DMS114 treated with DMSO at 0.1 percent for 48 hours (cell line): Measurements from ENCODE around the gene GPRIN3.

Experiments
- DNase-seq: peaks from one replicate; lab custom pipeline; 2025; ENCODE audit not compliant: unreplicated experiment; lab: John Stamatoyannopoulos, UW

The GPRIN3 gene

GRCh38 chr4:89293299-89293698 lies 14.3 kb downstream of the GPRIN3 start:
- no peak for DNase-seq

GRCh38 chr4:89290727-89291516 lies 16.7 kb downstream of the GPRIN3 start:
- DNase-seq, result no peak

DNA sequence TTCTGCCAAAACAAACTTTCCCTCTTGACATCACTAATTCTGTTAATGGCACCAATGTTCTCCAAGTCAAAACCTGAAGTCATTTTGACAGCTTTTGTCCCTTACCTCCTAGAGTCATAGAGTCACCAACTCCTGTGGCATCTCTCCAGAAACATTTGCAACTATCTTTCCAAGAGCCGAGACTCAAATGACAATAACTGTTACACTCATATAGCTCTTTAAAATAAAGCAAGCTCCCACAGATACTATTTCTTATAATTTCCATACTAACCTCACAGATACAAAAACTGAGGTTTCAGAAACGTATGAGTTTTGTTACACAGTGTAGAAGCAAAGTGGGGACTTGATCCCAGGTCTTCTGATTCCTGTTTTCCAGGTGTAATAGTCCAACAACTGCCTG lies 18.3 kb downstream of the GPRIN3 start:
- DNase-seq, result no peak

GRCh38 chr4:89288430-89288829 lies 19.2 kb downstream of the GPRIN3 start:
- DNase-seq, result no peak

- no peak for DNase-seq
Measured at GRCh38 chr4:89287945-89288344, 19.7 kb downstream of the GPRIN3 start.

DNA sequence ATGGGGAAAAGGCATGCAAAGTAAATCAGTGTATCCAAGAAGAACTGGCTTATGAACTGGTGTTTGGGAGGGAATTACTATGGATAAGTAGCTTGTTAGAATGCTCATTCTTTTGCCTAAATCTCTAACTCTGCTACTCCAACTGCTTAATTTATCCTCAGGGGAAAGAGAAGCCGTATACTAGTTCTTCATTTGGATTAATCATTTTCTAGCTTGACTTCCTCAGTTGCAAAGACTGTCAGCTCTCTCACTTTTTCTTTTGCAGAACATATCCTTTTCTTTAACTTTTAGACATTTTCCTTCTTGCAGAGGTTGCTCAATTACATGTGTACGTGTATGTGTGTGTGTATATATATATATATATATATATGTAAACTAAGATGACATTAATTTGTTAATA lies 21.9 kb downstream of the GPRIN3 start:
- DNase-seq, result no peak

DNA sequence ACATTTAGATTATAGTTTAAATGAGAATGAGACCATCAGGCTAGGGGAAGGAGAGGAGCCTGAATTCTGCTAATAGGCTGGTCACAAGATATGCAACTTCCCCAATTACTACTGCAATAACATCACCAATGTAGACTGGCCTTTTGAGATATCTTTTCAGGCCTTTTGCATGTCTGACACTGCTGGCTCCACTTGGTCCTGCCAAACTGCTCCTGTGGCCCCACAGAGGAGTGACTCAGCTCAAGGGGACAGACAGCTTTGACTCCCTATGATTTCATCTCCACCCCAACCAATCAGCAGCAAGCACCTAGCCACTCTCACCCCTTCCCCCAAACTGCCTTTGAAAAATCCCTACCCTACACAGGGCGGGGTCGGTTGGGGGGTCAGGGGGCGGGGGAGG lies 22.8 kb downstream of the GPRIN3 start:
- DNase-seq, result no peak

DNA sequence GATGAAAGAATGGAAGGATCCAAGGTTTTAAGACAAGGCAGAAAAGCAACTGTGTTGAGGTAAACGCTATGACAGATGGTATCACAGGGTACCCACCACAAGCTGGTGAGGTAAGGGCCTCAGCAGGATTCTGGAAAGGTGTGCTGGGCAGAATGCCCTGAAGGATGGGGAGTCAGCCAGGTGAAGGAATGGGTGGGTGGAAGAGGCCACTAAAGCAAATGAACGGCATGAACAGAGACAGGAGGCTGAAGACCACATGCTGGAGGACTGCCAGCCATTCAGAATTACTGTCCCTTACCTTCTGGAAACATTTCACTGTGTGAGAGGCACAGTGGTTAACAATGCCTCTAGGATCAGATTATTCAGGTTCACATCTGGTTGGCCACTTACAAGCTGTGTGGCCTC lies 23.6 kb downstream of the GPRIN3 start:
- DNase-seq, result no peak

DNA sequence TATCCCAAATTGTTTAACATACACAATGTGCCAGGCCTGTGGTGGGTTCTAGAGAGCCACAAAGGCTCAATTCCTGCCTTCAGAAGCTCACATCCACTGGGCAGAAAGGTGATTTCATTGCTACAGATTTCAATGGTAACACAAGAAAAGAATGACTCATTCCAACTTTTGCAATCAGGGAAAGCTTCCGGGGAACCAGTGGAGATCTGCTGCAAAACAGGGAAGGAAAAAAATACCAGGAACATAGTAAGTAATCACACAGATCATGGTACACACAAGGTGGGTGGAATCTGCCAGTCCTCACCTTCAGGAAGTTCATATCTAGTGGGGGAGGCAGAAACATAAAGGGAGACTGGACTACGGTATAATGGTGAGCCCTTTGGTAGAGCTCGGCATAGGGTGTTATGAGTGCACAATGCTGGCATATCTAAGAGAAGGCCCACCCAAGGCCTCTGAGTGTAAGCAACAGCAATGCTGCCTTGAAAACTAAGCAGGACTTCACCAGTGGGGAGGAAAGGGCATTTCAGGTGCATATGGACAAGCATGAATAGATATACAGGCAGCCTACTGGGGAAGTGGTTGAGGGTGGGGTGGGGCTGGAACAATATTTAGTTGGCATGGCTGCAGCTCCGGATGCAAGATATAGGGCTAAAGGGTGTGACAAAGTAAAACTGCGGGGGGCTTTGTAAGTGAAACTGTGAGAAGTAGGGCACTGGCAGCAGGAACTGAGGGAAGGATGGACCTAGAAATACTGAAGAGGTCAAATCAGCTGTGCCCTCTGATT lies 24.2 kb downstream of the GPRIN3 start:
- DNase-seq, result no peak

DNA sequence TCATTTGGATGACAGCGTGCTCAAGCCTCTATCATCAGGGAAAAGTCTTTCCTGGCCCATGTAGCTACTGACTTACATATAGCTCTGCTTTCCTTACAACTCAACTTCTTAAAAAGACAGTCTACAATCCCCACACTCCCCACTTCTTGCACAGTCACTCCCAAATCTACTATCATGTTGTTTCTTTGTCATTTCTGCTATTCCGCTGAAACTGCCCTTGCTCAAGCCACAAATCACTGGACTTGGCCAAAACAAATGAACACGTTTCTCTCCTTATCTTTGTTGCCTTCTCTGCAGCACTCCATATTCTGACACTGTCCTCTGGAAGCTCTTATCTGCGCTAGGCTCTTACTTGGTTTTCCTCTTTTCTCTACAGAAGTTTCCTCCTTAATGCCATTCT lies 28.2 kb downstream of the GPRIN3 start:
- no peak for DNase-seq

DNA sequence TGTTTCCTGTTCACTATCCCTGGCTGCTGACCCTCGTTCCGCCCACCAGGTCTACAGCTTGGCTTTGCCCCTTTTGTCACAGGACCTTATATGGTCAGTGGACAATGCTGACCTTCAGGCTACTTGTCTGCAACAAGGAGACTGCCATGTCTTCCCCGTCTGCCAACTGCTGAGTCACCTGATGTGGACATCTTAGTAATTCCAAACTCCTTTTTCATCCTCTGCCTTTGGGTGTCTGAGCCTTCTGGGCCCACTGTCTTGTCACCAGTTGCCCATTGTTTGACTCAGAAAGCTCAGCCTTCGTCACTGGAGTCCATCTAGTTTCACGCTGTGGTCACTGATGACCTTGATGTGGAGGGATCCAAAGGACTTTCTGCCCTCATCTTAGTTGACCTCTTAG lies 30.2 kb downstream of the GPRIN3 start:
- DNase-seq, result no peak

DNA sequence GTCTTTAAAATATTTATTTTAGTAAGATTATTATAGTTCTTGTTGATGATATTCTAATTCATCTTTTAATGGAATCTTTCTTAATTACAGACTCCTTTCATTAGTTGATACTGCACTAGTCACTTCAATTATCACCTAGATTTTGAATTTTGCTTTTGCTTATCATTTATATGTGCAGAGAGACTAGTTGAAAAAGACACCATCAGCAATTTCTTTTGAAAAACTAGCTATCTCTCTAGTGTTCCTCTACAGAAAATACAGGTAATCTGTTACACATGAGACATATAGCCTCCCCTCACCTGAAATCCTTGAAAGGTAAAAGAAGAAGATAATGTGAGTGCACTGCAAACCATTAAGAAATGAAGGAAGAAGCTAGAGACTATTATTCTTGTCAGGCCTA lies 31.3 kb downstream of the GPRIN3 start:
- DNase-seq, result no peak

GRCh38 chr4:89275587-89275986 lies 32.0 kb downstream of the GPRIN3 start:
- DNase-seq, result no peak

DNA sequence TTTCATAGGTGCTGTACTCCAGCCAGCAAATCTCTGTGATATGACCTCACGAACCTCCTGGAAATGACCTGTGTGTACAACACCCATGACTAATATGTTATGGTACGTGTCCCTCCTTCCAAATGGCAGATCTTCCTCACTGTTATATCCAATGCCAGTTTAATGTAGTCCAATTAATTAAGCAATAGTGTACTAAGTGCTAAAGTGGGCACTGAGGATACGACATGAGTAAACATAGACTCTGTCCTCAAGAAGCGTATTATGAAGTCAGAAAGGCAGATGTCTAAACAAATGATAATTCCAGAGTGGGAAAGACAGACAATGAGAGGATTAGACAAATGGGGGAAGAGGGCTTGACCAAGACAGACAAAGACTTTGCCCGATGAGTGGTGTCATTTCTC lies 33.9 kb downstream of the GPRIN3 start:
- no peak for DNase-seq

- no peak for DNase-seq
Measured at GRCh38 chr4:89270792-89271191, 36.8 kb downstream of the GPRIN3 start.

- DNase-seq, result no peak
Measured at GRCh38 chr4:89269121-89269666, 38.4 kb downstream of the GPRIN3 start.

GRCh38 chr4:89268679-89269078 lies 38.9 kb downstream of the GPRIN3 start:
- DNase-seq, result no peak

GRCh38 chr4:89267846-89268245 lies 39.8 kb downstream of the GPRIN3 start:
- DNase-seq, result no peak

- DNase-seq, result no peak
Measured at GRCh38 chr4:89267392-89267791, 40.2 kb downstream of the GPRIN3 start.

GRCh38 chr4:89266128-89266527 lies 41.5 kb downstream of the GPRIN3 start:
- DNase-seq, result no peak

DNA sequence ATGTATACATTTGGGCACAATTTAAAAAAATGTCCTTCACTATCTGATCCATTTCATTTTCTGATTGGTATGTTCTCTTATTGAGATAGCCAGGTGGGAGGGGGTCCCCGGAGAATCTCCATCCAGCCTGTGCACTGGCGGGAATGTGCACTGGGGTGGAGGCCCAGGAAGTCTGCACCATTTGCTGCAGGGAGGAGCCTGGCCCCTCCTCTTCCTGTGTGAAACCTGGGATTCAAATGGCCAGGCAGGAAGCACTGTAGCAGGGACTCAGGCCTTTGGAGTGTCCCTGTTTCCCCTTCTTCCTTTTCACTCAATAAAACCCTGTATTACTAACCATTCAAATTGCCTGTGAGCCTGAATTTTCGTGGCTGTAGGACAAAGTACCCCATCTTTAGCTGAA lies 44.3 kb downstream of the GPRIN3 start:
- no peak for DNase-seq
